ENCODE results near the gene DDX3X. TPM values are rescaled to one million over a fixed set of nuclear protein-coding genes. Genes with fewer than 3 reads are reported as not detected.

The DDX3X gene
- total and polyA plus RNA-seq, 2 of the 13 experiments (the other 11 are each of a cell fraction or from before 2014, with no cell fraction given): 53.5 to 239 TPM

Small RNA genes lying within 50 kb of the gene (small RNA-seq; reads per million reads assigned to genes)
- 0 reads per million in 3 experiments for gene RF00019 (ENCODE audit: insufficient read depth in 2 of 3, insufficient read length in 3 of 3, low read depth in 2 of 3, low replicate concordance in 1 of 3)
- 0 reads per million in 3 experiments for gene RNA5SP502 (ENCODE audit: insufficient read depth in 2 of 3, insufficient read length in 3 of 3, low read depth in 2 of 3, low replicate concordance in 1 of 3)

Other genes with a start within 250 kb of the DDX3X start
- 40.5 and 81.0 TPM in 2 replicates for gene USP9X, start 248.7 kb upstream of the DDX3X start, total RNA-seq (2016; rRNA removed; fragmentation: Illumina TruSeq; extraction: Trizol)
- 20.7 and 22.2 TPM in 2 replicates for gene USP9X, start 248.7 kb upstream of the DDX3X start, polyA plus RNA-seq (2011; rRNA removed)
- gene NYX, start 113.2 kb downstream of the DDX3X start, total RNA-seq (2016; rRNA removed; fragmentation: Illumina TruSeq; extraction: Trizol): not detected in 2 replicates
- gene NYX, start 113.2 kb downstream of the DDX3X start, polyA plus RNA-seq (2011; rRNA removed): not detected in 2 replicates

All from HepG2 (cell line).